Right lobe of liver (tissue), 6 donors: ENCODE results near the gene PTTG1. TPM values are rescaled to one million over a fixed set of nuclear protein-coding genes. Genes with fewer than 3 reads are reported as not detected.
A peak's percentile ranks its signal among the peaks of the same experiment; 100 is the strongest.

Source experiments
- ATAC-seq, 4 donors: fragments of 200-7000 bp; cut with Tn5 transposase; one replicate each; pipeline ENCODE4 v1.9.1; 2020; ENCODE audit warnings: mild to moderate bottlenecking in 4 of 4, moderate library complexity in 4 of 4
- DNase-seq, 3 donors: peaks; one replicate each; pipeline ENCODE4 v3.0.0-alpha.2; 2020
- H3K27ac ChIP-seq, 3 donors: fragments of 200-600 bp; one replicate each; pipeline ENCODE4 v1.8.0; 2022
- H3K27me3 ChIP-seq, 2 donors: fragments of 200-600 bp; one replicate each; pipeline ENCODE4 v1.8.0; 2022
- H3K36me3 ChIP-seq, 4 donors: fragments of 200-600 bp; sonication (generic) in 1 of 4; one replicate each; pipeline versions ENCODE4 v1.5.1 to v1.8.0; 2017 to 2022; ENCODE audit warnings: control low read depth in 1 of 4
- H3K4me1 ChIP-seq, 4 donors: fragments of 200-600 bp; sonication (generic) in 1 of 4; one replicate each; pipeline versions ENCODE4 v1.5.1 to v1.8.0; 2017 to 2022; ENCODE audit warnings: control low read depth in 1 of 4
- H3K4me3 ChIP-seq, 3 donors: fragments of 200-600 bp; one replicate each; pipeline ENCODE4 v1.8.0; 2022
- H3K9me3 ChIP-seq, 4 donors: fragments of 200-600 bp; sonication (generic) in 1 of 4; one replicate each; pipeline versions ENCODE4 v1.5.1 to v1.8.0; 2017 to 2022; ENCODE audit warnings: control low read depth in 1 of 4
- POLR2A ChIP-seq: fragments of 450-650 bp; IDR thresholded peaks from one replicate; pipeline ENCODE4 v1.6.1; 2017; ENCODE audit warnings: antibody characterized with exemption, mild to moderate bottlenecking
- WGBS: methylation state at CpG from one replicate; pipeline ENCODE4 v1.1.6; 2018; ENCODE audit warnings: low coverage, low lambda C conversion rate; ENCODE audit not compliant: insufficient coverage; ENCODE audit errors: missing lambda C conversion rate; 5-methylcytosine and 5-hydroxymethylcytosine counted together
- intact Hi-C, 2 donors: fragments of 100-400 bp; cut with DNase I; formaldehyde crosslinking; loops; one replicate each; pipeline versions ENCODE4 v1.11.2 to v1.14.1; 2022
- total RNA-seq, 6 experiments: library from RNA; depleted of rRNA in 2 of 6; stranded (reverse); fragments of >200 nt in 2 of 6; fragmentation: NEBNext Ultra II Directional in 3 of 6; extraction: Animal tissue kit (Norgen Biotek cat#: 25700) in 3 of 6; gene quantifications; one replicate each; pipeline versions ENCODE4 v1.1.0 to v1.2.4, GENCODE V29; 2016 to 2023
- TF ChIP-seq, protein P1 (sequence below), 4 donors: fragments of 200-600 bp in 3 of 4; fragments of 450-650 bp in 1 of 4; IDR thresholded peaks; one replicate each; pipeline versions ENCODE4 v1.5.1 to v1.8.0; 2016 to 2022; ENCODE audit warnings: antibody characterized with exemption in 4 of 4, mild to moderate bottlenecking in 2 of 4
- donor health status: DM: no; HTN: yes; CAD: no.
- donor health status: DM: no; HTN: no; CAD: no.
- donor health status: DM: no; HTN: no; CAD: no.
- donor health status: DM: no; HTN: yes; CAD: no.
- donor health status: DM: no; HTN: yes; CAD: no.

PTTG1 gene
- total RNA-seq, 6 experiments from 2014 or later: 0.51 to 5.9 (median 2.6) TPM

DNA sequence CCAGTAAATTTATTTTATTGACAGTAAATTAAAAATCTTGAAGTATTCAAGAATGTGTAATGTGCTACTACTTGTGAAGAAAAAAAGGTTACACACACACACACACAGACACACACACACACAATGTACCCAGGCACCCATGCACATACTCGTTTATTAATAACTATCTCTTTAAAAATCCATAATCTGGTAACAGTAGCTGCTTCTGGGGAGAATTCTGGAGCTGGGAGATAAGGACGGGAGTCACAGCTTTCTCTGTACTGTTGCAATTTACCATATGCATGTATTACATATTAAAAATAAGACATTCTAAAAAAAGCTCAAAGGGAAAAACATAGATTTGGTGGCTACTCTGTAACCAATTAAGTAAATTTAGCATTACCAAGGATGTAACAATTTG lies 43.3 kb upstream of the PTTG1 start:
- Histone ChIP-seq H3K27ac (no peak overlapping the region), H3K9me3 (no peaks in the 10 kb centered on the region), H3K36me3 (no peaks in the 10 kb centered on the region), H3K4me1 (no peaks in the 10 kb centered on the region), H3K27me3 (no peaks in the 10 kb centered on the region), H3K4me3 (no peak overlapping the region)
- intact Hi-C loops: no loop called here
- WGBS: 41% methylated on average over 2 of the region's 2 CpGs
- DNase-seq (no peak), ATAC-seq (no peak)
- TF ChIP-seq POLR2A: no peak
- TF ChIP-seq, protein P1, sequence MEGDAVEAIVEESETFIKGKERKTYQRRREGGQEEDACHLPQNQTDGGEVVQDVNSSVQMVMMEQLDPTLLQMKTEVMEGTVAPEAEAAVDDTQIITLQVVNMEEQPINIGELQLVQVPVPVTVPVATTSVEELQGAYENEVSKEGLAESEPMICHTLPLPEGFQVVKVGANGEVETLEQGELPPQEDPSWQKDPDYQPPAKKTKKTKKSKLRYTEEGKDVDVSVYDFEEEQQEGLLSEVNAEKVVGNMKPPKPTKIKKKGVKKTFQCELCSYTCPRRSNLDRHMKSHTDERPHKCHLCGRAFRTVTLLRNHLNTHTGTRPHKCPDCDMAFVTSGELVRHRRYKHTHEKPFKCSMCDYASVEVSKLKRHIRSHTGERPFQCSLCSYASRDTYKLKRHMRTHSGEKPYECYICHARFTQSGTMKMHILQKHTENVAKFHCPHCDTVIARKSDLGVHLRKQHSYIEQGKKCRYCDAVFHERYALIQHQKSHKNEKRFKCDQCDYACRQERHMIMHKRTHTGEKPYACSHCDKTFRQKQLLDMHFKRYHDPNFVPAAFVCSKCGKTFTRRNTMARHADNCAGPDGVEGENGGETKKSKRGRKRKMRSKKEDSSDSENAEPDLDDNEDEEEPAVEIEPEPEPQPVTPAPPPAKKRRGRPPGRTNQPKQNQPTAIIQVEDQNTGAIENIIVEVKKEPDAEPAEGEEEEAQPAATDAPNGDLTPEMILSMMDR (IDR thresholded peaks at IDR 0.05): no peak

- Histone ChIP-seq H3K36me3 (no peaks in the 10 kb centered on the region), H3K4me1 (no peaks in the 10 kb centered on the region), H3K4me3 (no peak overlapping the region), H3K27me3 (no peaks in the 10 kb centered on the region), H3K9me3 (no peaks in the 10 kb centered on the region), H3K27ac (no peak overlapping the region)
- intact Hi-C loops: no loop called here
- no peak for DNase-seq
- WGBS: 65% methylated on average over 4 of the region's 4 CpGs
- TF ChIP-seq POLR2A: no peak
- TF ChIP-seq, protein P1 (IDR thresholded peaks at IDR 0.05): no peak
- peak in 1 of 4 donors; percentile 26 for ATAC-seq
Measured at GRCh38 chr5:160379511-160379910, 42.1 kb upstream of the PTTG1 start.

DNA sequence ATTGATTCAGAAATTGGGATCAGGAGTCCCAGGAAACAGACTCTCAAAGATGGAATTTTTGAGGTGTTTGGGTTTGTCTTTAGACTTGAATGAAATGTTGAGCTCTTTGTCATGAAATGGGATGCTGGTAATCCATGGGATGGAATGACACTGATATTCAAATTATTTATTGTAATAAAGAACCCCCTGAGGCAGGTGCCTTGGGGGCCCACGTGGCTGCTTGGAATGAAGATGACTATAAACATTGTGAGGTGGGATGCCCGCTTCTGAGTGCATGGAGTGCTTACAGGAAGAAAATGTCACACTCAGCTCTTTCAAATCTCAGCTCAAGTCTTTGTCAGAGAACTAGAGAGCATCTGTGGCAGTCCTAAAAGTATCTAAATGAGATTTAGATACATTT lies 41.6 kb upstream of the PTTG1 start:
- TF ChIP-seq, protein P1 (IDR thresholded peaks at IDR 0.05): no peak
- no peak for TF ChIP-seq POLR2A
- Histone ChIP-seq H3K9me3 (no peaks in the 10 kb centered on the region), H3K27ac (no peak overlapping the region), H3K27me3 (no peaks in the 10 kb centered on the region), H3K4me3 (no peak overlapping the region), H3K4me1 (no peaks in the 10 kb centered on the region), H3K36me3 (no peaks in the 10 kb centered on the region)
- intact Hi-C loops: no loop called here
- DNase-seq (no peak), ATAC-seq (no peak)
- WGBS: 50% methylated on average over 2 of the region's 2 CpGs

- intact Hi-C loops: no loop called here
- H3K27ac ChIP-seq: no peak overlapping the region
- H3K9me3 ChIP-seq: no peaks in the 10 kb centered on the region
- ATAC-seq (no peak), DNase-seq (no peak)
- H3K4me3 ChIP-seq: no peak overlapping the region
- no peaks in the 10 kb centered on the region for H3K27me3 ChIP-seq
- 66% methylated on average over 3 of the region's 3 CpGs for WGBS
- H3K36me3 ChIP-seq: no peaks in the 10 kb centered on the region
- TF ChIP-seq, protein P1 (IDR thresholded peaks at IDR 0.05): no peak
- no peaks in the 10 kb centered on the region for H3K4me1 ChIP-seq
Measured at GRCh38 chr5:160382346-160382745, 39.3 kb upstream of the PTTG1 start.

DNA sequence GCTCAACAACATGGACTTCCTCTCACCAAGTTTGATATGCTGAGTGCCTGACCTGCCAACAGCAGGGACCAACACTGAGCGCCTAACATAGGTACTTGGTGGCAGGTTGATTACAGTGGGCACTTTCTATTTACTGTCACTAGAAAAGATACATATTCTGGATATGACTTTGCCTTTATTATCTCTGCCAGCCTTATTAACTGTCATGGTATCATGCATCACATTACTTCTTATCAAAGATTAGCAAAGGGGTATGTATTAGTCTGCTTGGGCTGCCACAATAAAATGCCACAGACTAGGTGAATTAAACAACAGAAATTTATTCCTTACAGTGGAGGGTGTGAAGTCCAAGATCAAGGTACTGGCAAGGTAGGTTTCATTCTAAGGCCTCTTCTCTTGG lies 37.0 kb upstream of the PTTG1 start:
- 100% methylated on average over 1 of the region's 1 CpG for WGBS
- no peak overlapping the region for H3K27ac ChIP-seq
- no peaks in the 10 kb centered on the region for H3K27me3 ChIP-seq
- H3K9me3 ChIP-seq: no peaks in the 10 kb centered on the region
- ATAC-seq (no peak), DNase-seq (no peak)
- no peaks in the 10 kb centered on the region for H3K36me3 ChIP-seq
- H3K4me1 ChIP-seq: no peaks in the 10 kb centered on the region
- no peak overlapping the region for H3K4me3 ChIP-seq
- intact Hi-C loops: no loop called here
- no peak for TF ChIP-seq POLR2A
- TF ChIP-seq, protein P1 (IDR thresholded peaks at IDR 0.05): no peak
